ENCODE data around the gene CATSPERB. TPM values are rescaled to one million over a fixed set of nuclear protein-coding genes. Genes with fewer than 3 reads are reported as not detected.

Gene CATSPERB
- polyA plus RNA-seq, 1 donor (not counting 4 experiments of a cell fraction or from before 2014, with no cell fraction given): 1.1 TPM

DNA sequence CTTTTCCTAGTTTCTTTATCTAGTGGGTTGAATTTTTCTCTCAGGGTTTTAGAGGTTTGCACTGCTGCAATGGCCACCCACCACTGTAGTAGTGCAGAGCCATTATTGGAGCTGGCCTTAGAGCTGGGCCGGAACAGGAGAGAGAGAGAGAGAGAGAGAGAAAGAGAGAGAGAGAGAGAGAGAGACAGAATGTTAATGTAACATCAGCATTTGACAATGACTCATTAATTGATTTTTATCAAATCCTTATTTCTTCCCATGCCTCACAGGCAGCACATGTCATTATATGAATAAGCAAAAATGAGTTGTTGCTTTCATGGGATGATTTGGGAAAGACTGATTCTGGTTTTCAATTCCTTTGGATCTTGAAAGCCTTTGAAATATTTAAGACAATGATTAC lies 145.5 kb downstream of the CATSPERB start:
- FAIRE-seq: no peak
- no peak overlapping the region for H2AFZ ChIP-seq (ENCODE audit: control insufficient read depth, low read length)
- no peak overlapping the region for H3K27ac ChIP-seq (ENCODE audit: control insufficient read depth, insufficient read depth, low read length)

DNA sequence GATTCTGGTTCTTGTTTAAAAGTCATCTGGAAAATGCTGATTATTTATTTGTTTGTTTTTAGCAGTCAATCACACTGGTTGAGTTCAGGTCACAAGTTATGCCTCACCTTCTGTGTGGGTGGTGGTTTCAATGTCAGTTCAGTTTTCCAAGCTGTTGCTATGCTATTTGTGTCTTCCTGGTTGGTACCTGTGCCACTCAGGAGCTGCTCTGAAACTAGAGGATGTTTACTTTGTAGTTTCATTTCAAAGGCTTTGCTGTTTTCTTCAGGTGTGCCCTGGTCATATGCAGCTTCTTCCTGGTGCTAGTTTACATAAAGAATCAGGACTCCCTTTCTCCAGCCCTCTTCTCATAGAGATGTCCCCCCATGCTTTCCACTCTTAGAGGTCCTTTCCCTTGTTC lies 146.0 kb downstream of the CATSPERB start:
- DNase-seq (ENCODE audit: low read depth, low spot score) (no peak), FAIRE-seq (no peak)
- H3K9ac ChIP-seq (ENCODE audit: control insufficient read depth, extremely low read depth, insufficient read depth, low read length): no peak overlapping the region
- H3K4me3 ChIP-seq (ENCODE audit: control insufficient read depth in 2 of 3, extremely low read depth in 1 of 3, insufficient read depth in 2 of 3, low read depth in 1 of 3, low read length in 3 of 3): no peak overlapping the region
- TF ChIP-seq EZH2 (IDR thresholded peaks at IDR 0.05; ENCODE audit: low read length) (no peak), CTCF (optimal IDR thresholded peaks at IDR 0.05 in 1 of 3, IDR thresholded peaks at IDR 0.05 in 1 of 3, conservative IDR thresholded peaks at IDR 0.05 in 1 of 3; ENCODE audit: extremely low read depth in 1 of 3, insufficient read depth in 2 of 3, low read length in 3 of 3) (no peak)
- no peak overlapping the region for H3K4me2 ChIP-seq (ENCODE audit: control insufficient read depth, extremely low read depth, insufficient read depth, low read depth, low read length)
- H3K9me1 ChIP-seq (ENCODE audit: control insufficient read depth, extremely low read depth, insufficient read depth, low read length): no peaks in the 10 kb centered on the region
- no peaks in the 10 kb centered on the region for H3K79me2 ChIP-seq (ENCODE audit: control insufficient read depth, insufficient read depth, low read length)
- H3K27ac ChIP-seq (ENCODE audit: control insufficient read depth, insufficient read depth, low read length): no peak overlapping the region
- dilution Hi-C loops (cut with MboI; ENCODE audit: extremely low pct_ligation_motif_present, low sequenced_read_pairs): no loop called here
- H4K20me1 ChIP-seq (ENCODE audit: control insufficient read depth, extremely low read depth, insufficient read depth, low read length): no peaks in the 10 kb centered on the region
- no peaks in the 10 kb centered on the region for H3K4me1 ChIP-seq (ENCODE audit: control insufficient read depth, extremely low read depth, insufficient read depth, low read length)
- no peaks in the 10 kb centered on the region for H3K36me3 ChIP-seq (ENCODE audit: control insufficient read depth in 2 of 2, extremely low read depth in 1 of 2, insufficient read depth in 2 of 2, low read length in 2 of 2)
- peaks cover 1% of the 10 kb centered on the region for H3K27me3 ChIP-seq (ENCODE audit: control insufficient read depth, extremely low read depth, insufficient read depth, low read length)
- no peaks in the 10 kb centered on the region for H3K9me3 ChIP-seq (ENCODE audit: control insufficient read depth, low read depth, low read length)
- H2AFZ ChIP-seq (ENCODE audit: control insufficient read depth, low read length): no peak overlapping the region

More for the DNA sequence above, 145.5 kb downstream of the CATSPERB start:
- no peaks in the 10 kb centered on the region for H3K27me3 ChIP-seq (ENCODE audit: control insufficient read depth, extremely low read depth, insufficient read depth, low read length)
- no peaks in the 10 kb centered on the region for H3K4me1 ChIP-seq (ENCODE audit: control insufficient read depth, extremely low read depth, insufficient read depth, low read length)
- no peaks in the 10 kb centered on the region for H3K9me1 ChIP-seq (ENCODE audit: control insufficient read depth, extremely low read depth, insufficient read depth, low read length)
- TF ChIP-seq EZH2 (IDR thresholded peaks at IDR 0.05; ENCODE audit: low read length): no peak
- TF ChIP-seq CTCF (optimal IDR thresholded peaks at IDR 0.05 in 1 of 3, IDR thresholded peaks at IDR 0.05 in 1 of 3, conservative IDR thresholded peaks at IDR 0.05 in 1 of 3; ENCODE audit: extremely low read depth in 1 of 3, insufficient read depth in 2 of 3, low read length in 3 of 3): no peak
- H3K4me3 ChIP-seq (ENCODE audit: control insufficient read depth in 2 of 3, extremely low read depth in 1 of 3, insufficient read depth in 2 of 3, low read depth in 1 of 3, low read length in 3 of 3): no peak overlapping the region
- H3K79me2 ChIP-seq (ENCODE audit: control insufficient read depth, insufficient read depth, low read length): no peaks in the 10 kb centered on the region
- no peak overlapping the region for H3K4me2 ChIP-seq (ENCODE audit: control insufficient read depth, extremely low read depth, insufficient read depth, low read depth, low read length)
- no peaks in the 10 kb centered on the region for H3K9me3 ChIP-seq (ENCODE audit: control insufficient read depth, low read depth, low read length)
- no peak for DNase-seq (ENCODE audit: low read depth, low spot score)
- dilution Hi-C loops (cut with MboI; ENCODE audit: extremely low pct_ligation_motif_present, low sequenced_read_pairs): no loop called here
- no peaks in the 10 kb centered on the region for H4K20me1 ChIP-seq (ENCODE audit: control insufficient read depth, extremely low read depth, insufficient read depth, low read length)
- no peaks in the 10 kb centered on the region for H3K36me3 ChIP-seq (ENCODE audit: control insufficient read depth in 2 of 2, extremely low read depth in 1 of 2, insufficient read depth in 2 of 2, low read length in 2 of 2)
- no peak overlapping the region for H3K9ac ChIP-seq (ENCODE audit: control insufficient read depth, extremely low read depth, insufficient read depth, low read length)

Data from keratinocyte (primary cell).